NB4 (cell line): ENCODE data around the gene CHTF18.

Source experiments
- CTCF ChIP-seq: IDR thresholded peaks from one replicate; pipeline ENCODE4 v1.5.1; 2012; ENCODE audit warnings: low read depth, low read length
- MYC ChIP-seq: IDR thresholded peaks from 2 replicates; pipeline ENCODE4 v1.6.1; 2011; ENCODE audit warnings: low read depth, low read length
- POLR2A ChIP-seq: IDR thresholded peaks from 2 replicates; pipeline ENCODE4 v1.6.1; 2011; ENCODE audit warnings: mild to moderate bottlenecking; ENCODE audit not compliant: insufficient read length; ENCODE audit errors: extremely low read depth
- TF ChIP-seq, protein P1 (sequence below): IDR thresholded peaks from 2 replicates; pipeline ENCODE4 v1.6.1; 2011; ENCODE audit warnings: low read depth, low read length

DNA sequence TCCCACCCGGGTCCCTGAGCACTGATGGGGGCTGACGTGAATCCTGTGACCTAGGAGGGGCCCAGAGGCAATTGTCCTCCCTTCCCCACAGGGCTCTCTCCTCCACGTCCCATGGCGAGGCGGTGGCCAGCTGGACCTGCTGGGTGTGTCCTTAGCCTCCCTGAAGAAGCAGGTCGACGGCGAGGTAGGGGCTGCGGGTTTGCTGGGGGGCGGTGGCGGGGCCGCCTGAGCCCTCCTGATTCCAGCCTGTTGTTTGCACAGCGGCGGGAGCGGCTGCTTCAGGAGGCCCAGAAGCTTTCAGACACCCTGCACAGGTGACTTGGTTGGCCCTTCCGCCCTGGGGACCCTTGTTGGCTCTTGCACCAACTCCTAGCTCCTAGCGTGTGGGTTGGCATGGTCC, 1.7 kb downstream of the CHTF18 start:
- TF ChIP-seq CTCF (no peak), POLR2A (no peak), MYC (no peak)
- TF ChIP-seq, protein P1, sequence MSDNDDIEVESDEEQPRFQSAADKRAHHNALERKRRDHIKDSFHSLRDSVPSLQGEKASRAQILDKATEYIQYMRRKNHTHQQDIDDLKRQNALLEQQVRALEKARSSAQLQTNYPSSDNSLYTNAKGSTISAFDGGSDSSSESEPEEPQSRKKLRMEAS, result no peak
